Neural cell (in vitro differentiated cells): Measurements from ENCODE around the gene PWWP2B. TPM values are rescaled to one million over a fixed set of nuclear protein-coding genes. Genes with fewer than 3 reads are reported as not detected.

Experiments
- H2AFZ ChIP-seq: fragments of 200-600, 300-800 bp; sonication (generic), shearing (Covaris generic); 2 replicates; pipeline ENCODE4 v1.6.0; 2014; ENCODE audit warnings: low read depth, mild to moderate bottlenecking, antibody characterized with exemption, low read length, moderate library complexity
- H3F3A ChIP-seq: fragments of 200-600 bp; shearing (Covaris generic); 2 replicates; pipeline ENCODE4 v1.6.1; 2016; ENCODE audit warnings: mild to moderate bottlenecking, moderate library complexity, mixed read lengths, antibody characterized with exemption, low read length; ENCODE audit not compliant: insufficient read depth, poor library complexity, severe bottlenecking
- H3K27ac ChIP-seq: fragments of 200-600, 300-800 bp; sonication (generic), shearing (Covaris generic); 2 replicates; pipeline ENCODE4 v1.5.1; 2014; ENCODE audit warnings: mild to moderate bottlenecking, low read length, moderate library complexity
- H3K27me3 ChIP-seq: fragments of 300-800, 200-600 bp; sonication (generic), shearing (Covaris generic); 2 replicates; pipeline ENCODE4 v1.6.0; 2014; ENCODE audit warnings: mild to moderate bottlenecking, low read depth, low read length, moderate library complexity; ENCODE audit not compliant: insufficient read depth
- H3K36me3 ChIP-seq: fragments of 300-800, 200-600 bp; sonication (generic), shearing (Covaris generic); 2 replicates; pipeline ENCODE4 v1.5.1; 2014; ENCODE audit warnings: mild to moderate bottlenecking, antibody characterized with exemption, low read length, moderate library complexity; ENCODE audit not compliant: insufficient read depth
- H3K4me2 ChIP-seq: fragments of 300-800, 200-600 bp; sonication (generic), shearing (Covaris generic); 2 replicates; pipeline ENCODE4 v1.6.0; 2014; ENCODE audit warnings: mild to moderate bottlenecking, low read length
- H3K4me3 ChIP-seq: fragments of 300-800, 200-600 bp; sonication (generic), shearing (Covaris generic); 2 replicates; pipeline ENCODE4 v1.5.1; 2014; ENCODE audit warnings: mild to moderate bottlenecking, low read length, moderate library complexity
- H3K79me2 ChIP-seq: fragments of 200-600 bp; shearing (Covaris generic); replicated peaks from 2 replicates; pipeline ENCODE4 v1.6.0; 2014; ENCODE audit warnings: mild to moderate bottlenecking, low read length, moderate library complexity; ENCODE audit not compliant: insufficient read depth
- H3K9ac ChIP-seq: fragments of 300-800, 200-600 bp; sonication (generic), shearing (Covaris generic); 2 replicates; pipeline ENCODE4 v1.6.1; 2016; ENCODE audit warnings: mild to moderate bottlenecking, low read length, mixed read lengths
- H3K9me2 ChIP-seq: fragments of 200-600 bp; shearing (Covaris generic); 2 replicates; pipeline ENCODE4 v1.6.1; 2016; ENCODE audit warnings: mild to moderate bottlenecking, low read length, mixed read lengths; ENCODE audit not compliant: insufficient read depth
- H3K9me3 ChIP-seq: fragments of 200-600, 300-800 bp; sonication (generic), shearing (Covaris generic); 2 replicates; pipeline ENCODE4 v1.6.1; 2016; ENCODE audit warnings: mild to moderate bottlenecking, mixed run types, low read length, moderate library complexity, mixed read lengths
- H4K20me1 ChIP-seq: fragments of 200-600 bp; shearing (Covaris generic); 2 replicates; pipeline ENCODE4 v1.6.1; 2016; ENCODE audit warnings: mild to moderate bottlenecking, mixed run types; ENCODE audit not compliant: insufficient read depth
- EP300 ChIP-seq: fragments of 450-650 bp; conservative IDR thresholded peaks from 2 replicates; pipeline ENCODE4 v1.6.1; 2014; ENCODE audit warnings: antibody characterized with exemption, mild to moderate bottlenecking, moderate library complexity; ENCODE audit not compliant: poor library complexity, severe bottlenecking
- EZH2 ChIP-seq: fragments of 200-600, 300-800 bp; shearing (Covaris generic), sonication (generic); IDR thresholded peaks from 2 replicates; pipeline ENCODE4 v1.6.1; 2014; ENCODE audit warnings: antibody characterized with exemption, low read length, borderline replicate concordance, mild to moderate bottlenecking; ENCODE audit not compliant: insufficient read depth, poor library complexity, severe bottlenecking
- MXI1 ChIP-seq: fragments of 450-650 bp; conservative IDR thresholded peaks from 2 replicates; pipeline ENCODE4 v1.6.1; 2014; ENCODE audit warnings: antibody characterized with exemption, mild to moderate bottlenecking; ENCODE audit not compliant: poor library complexity, severe bottlenecking
- POLR2AphosphoS5 ChIP-seq: IDR thresholded peaks from 2 replicates; pipeline ENCODE4 v1.6.1; 2012
- RAD21 ChIP-seq: fragments of 450-650 bp; conservative IDR thresholded peaks from 2 replicates; pipeline ENCODE4 v1.6.1; 2014; ENCODE audit warnings: antibody characterized with exemption, mild to moderate bottlenecking, moderate library complexity
- SMC3 ChIP-seq: fragments of 450-650 bp; conservative IDR thresholded peaks from 2 replicates; pipeline ENCODE4 v1.6.1; 2014; ENCODE audit warnings: antibody characterized with exemption, mild to moderate bottlenecking, moderate library complexity; ENCODE audit not compliant: poor library complexity
- TAF1 ChIP-seq: IDR thresholded peaks from 2 replicates; pipeline ENCODE4 v1.6.1; 2012; ENCODE audit warnings: low read depth
- polyA plus RNA-seq: library from polyadenylated mRNA; depleted of rRNA; stranded (reverse); fragments of >200 nt; gene quantifications from 2 replicates; pipeline ENCODE4 v1.2.3, GENCODE V29; 2014
- TF ChIP-seq, protein P1 (sequence below): fragments of 450-650 bp; IDR thresholded peaks from 2 replicates; pipeline ENCODE4 v1.5.1; 2014; ENCODE audit warnings: antibody characterized with exemption, mild to moderate bottlenecking, moderate library complexity; ENCODE audit not compliant: poor library complexity, severe bottlenecking
- TF ChIP-seq, protein P2 (sequence below): IDR thresholded peaks from 2 replicates; pipeline ENCODE4 v1.6.1; 2012; ENCODE audit warnings: borderline replicate concordance

The PWWP2B gene
- polyA plus RNA-seq, 1 donor from 2014 or later: 13.0 TPM

DNA sequence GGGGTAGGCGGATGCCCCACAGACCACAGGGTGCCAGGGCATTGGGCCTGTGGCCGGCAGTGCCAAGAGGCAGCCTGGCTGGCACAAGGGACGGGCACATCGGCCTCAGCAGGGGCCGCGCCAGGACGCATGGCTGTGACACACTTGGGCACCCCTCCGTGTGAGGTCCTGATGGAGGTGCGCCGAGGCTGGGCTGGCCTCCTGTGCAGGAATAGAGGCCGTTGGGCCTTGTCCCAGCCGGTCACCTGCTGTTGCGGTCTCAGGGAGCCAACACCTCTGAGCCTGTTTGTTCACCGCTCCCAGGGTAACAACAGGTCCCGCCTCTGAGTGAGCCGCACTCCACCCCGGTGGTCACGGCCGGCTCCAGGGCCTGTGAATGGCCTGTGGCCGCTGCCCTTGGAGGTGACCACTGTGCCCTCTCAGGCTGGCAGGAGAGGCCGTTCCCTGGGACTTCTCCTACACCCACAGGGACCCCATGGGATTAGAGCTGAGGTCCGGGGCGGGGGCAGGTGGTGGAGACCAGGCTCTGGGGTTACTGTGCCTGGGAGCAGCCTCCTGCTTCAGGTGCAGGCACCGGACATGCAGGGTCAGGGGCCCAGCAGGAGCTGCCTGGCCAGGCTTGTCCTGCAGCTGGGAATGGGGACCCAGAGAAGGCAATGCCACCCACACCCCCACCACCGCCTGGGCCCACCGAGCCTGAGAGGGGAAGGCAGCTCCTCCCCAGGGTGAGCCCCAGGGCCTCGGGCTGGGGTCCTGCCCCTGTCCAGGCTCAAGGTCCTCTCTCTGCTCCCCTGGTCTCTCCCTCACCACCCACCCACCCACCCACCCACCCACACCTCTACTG lies 12.0 kb downstream of the PWWP2B start:
- Histone ChIP-seq H3K4me2 (no peak overlapping the region), H3K9ac (no peak overlapping the region), H3K27me3 (no peaks in the 10 kb centered on the region), H3K36me3 (no peaks in the 10 kb centered on the region), H3K9me3 (no peaks in the 10 kb centered on the region), H3K79me2 (no peaks in the 10 kb centered on the region), H2AFZ (no peak overlapping the region), H3K27ac (no peak overlapping the region), H3F3A (no peaks in the 10 kb centered on the region), H3K4me3 (no peak overlapping the region), H4K20me1 (no peaks in the 10 kb centered on the region), H3K9me2 (no peaks in the 10 kb centered on the region)
- TF ChIP-seq TAF1 (no peak), RAD21 (no peak)
- TF ChIP-seq, protein P1, sequence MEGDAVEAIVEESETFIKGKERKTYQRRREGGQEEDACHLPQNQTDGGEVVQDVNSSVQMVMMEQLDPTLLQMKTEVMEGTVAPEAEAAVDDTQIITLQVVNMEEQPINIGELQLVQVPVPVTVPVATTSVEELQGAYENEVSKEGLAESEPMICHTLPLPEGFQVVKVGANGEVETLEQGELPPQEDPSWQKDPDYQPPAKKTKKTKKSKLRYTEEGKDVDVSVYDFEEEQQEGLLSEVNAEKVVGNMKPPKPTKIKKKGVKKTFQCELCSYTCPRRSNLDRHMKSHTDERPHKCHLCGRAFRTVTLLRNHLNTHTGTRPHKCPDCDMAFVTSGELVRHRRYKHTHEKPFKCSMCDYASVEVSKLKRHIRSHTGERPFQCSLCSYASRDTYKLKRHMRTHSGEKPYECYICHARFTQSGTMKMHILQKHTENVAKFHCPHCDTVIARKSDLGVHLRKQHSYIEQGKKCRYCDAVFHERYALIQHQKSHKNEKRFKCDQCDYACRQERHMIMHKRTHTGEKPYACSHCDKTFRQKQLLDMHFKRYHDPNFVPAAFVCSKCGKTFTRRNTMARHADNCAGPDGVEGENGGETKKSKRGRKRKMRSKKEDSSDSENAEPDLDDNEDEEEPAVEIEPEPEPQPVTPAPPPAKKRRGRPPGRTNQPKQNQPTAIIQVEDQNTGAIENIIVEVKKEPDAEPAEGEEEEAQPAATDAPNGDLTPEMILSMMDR: no peak

DNA sequence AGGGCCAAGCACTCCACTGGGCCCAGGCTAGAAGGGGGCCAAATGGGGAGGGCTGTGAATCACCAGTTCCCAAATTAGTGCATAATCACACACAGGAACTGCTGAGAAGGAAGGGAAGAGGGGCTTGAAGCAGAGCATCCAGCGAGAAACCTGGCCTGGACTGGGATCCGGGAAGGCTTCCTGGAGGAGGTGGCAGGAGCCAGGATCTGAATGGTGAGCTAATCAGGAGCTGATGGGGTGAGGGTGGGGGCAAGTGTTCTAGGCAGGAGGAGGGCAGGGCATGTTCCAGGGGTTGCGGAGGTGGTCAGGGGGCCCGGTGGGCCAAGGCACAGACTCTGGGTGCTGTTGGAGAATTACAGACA lies 12.6 kb downstream of the PWWP2B start:
- Histone ChIP-seq H3K27me3 (no peaks in the 10 kb centered on the region), H4K20me1 (no peaks in the 10 kb centered on the region), H3K36me3 (no peaks in the 10 kb centered on the region), H3K79me2 (no peaks in the 10 kb centered on the region), H3K9me3 (no peaks in the 10 kb centered on the region), H3F3A (no peaks in the 10 kb centered on the region), H3K4me3 (no peak overlapping the region), H3K9ac (no peak overlapping the region), H3K9me2 (no peaks in the 10 kb centered on the region), H3K27ac (no peak overlapping the region), H3K4me2 (no peak overlapping the region), H2AFZ (no peak overlapping the region)
- TF ChIP-seq, protein P2, sequence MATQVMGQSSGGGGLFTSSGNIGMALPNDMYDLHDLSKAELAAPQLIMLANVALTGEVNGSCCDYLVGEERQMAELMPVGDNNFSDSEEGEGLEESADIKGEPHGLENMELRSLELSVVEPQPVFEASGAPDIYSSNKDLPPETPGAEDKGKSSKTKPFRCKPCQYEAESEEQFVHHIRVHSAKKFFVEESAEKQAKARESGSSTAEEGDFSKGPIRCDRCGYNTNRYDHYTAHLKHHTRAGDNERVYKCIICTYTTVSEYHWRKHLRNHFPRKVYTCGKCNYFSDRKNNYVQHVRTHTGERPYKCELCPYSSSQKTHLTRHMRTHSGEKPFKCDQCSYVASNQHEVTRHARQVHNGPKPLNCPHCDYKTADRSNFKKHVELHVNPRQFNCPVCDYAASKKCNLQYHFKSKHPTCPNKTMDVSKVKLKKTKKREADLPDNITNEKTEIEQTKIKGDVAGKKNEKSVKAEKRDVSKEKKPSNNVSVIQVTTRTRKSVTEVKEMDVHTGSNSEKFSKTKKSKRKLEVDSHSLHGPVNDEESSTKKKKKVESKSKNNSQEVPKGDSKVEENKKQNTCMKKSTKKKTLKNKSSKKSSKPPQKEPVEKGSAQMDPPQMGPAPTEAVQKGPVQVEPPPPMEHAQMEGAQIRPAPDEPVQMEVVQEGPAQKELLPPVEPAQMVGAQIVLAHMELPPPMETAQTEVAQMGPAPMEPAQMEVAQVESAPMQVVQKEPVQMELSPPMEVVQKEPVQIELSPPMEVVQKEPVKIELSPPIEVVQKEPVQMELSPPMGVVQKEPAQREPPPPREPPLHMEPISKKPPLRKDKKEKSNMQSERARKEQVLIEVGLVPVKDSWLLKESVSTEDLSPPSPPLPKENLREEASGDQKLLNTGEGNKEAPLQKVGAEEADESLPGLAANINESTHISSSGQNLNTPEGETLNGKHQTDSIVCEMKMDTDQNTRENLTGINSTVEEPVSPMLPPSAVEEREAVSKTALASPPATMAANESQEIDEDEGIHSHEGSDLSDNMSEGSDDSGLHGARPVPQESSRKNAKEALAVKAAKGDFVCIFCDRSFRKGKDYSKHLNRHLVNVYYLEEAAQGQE: no peak
- TF ChIP-seq EP300 (no peak), SMC3 (no peak), RAD21 (no peak), TAF1 (no peak), MXI1 (no peak), EZH2 (no peak), POLR2AphosphoS5 (no peak)
- TF ChIP-seq, protein P1: no peak
